ENCODE results near the gene DEDD2. TPM values are rescaled to one million over a fixed set of nuclear protein-coding genes. Genes with fewer than 3 reads are reported as not detected.

The DEDD2 gene
- total RNA-seq, 4 donors from 2014 or later = 33.9 to 56.2 (median 40.3) TPM

DNA sequence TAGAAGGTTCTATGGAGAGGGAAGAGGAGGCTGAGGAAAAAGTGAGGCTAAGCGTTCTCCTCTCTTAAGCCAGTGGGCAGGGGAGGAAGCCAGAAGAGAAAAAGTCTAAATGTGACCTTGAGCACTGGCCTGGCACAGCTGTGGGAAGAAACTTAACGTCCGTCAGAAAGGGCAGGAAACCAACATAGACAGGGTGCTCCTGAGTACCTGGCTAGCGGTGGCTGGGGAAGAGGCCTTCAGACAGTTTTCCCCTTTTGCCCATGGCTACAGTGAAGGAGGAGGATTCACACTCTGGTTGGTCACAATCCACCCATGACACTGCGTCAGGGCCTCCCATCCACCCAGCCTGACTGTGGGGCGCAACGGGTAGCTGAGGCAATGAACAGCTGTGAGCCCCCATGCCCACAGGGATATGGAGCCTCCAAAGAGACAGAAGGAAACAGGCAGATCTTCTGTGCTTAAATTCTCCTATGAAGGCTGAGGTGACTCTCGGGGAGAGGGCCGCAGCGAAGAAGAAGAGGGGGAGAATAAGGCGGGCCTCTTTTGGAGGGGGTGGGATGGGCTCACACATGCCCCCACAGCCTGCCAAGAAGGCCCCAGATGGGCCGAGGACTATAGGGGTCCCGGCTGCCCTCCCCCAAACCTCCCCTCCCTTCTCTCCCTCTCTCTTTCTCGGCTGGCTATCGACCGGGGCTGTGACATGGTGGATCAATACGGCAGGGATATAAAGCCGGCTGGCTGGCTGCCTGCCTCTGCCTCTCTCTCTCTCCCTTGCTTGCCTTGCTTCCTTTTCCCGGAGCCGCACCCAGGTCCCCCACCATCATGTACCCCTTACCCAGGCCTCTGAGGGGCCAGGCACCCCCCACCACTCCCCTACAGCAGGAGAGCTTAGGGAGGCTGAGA is 65.4 kb downstream of the DEDD2 start:
- H3K27ac ChIP-seq = no peak overlapping the region
- TF ChIP-seq, protein P1, sequence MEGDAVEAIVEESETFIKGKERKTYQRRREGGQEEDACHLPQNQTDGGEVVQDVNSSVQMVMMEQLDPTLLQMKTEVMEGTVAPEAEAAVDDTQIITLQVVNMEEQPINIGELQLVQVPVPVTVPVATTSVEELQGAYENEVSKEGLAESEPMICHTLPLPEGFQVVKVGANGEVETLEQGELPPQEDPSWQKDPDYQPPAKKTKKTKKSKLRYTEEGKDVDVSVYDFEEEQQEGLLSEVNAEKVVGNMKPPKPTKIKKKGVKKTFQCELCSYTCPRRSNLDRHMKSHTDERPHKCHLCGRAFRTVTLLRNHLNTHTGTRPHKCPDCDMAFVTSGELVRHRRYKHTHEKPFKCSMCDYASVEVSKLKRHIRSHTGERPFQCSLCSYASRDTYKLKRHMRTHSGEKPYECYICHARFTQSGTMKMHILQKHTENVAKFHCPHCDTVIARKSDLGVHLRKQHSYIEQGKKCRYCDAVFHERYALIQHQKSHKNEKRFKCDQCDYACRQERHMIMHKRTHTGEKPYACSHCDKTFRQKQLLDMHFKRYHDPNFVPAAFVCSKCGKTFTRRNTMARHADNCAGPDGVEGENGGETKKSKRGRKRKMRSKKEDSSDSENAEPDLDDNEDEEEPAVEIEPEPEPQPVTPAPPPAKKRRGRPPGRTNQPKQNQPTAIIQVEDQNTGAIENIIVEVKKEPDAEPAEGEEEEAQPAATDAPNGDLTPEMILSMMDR (IDR thresholded peaks at IDR 0.05) = no peak
- TF ChIP-seq EP300 (IDR thresholded peaks at IDR 0.05) = no peak
- TF ChIP-seq POLR2A (IDR thresholded peaks at IDR 0.05) = no peak
- 53 to 55% methylated on average over 20 of the region's 20 CpGs for WGBS, 2 donors
- no peaks in the 10 kb centered on the region for H3K9me3 ChIP-seq
- no peak overlapping the region for H3K4me3 ChIP-seq
- H3K4me1 ChIP-seq = no peaks in the 10 kb centered on the region
- no peak for DNase-seq (ENCODE audit: low spot score in 2 of 2)
- H3K36me3 ChIP-seq = no peaks in the 10 kb centered on the region
- peaks cover 0 to 93% of the 10 kb centered on the region in 2 donors for H3K27me3 ChIP-seq

DNA sequence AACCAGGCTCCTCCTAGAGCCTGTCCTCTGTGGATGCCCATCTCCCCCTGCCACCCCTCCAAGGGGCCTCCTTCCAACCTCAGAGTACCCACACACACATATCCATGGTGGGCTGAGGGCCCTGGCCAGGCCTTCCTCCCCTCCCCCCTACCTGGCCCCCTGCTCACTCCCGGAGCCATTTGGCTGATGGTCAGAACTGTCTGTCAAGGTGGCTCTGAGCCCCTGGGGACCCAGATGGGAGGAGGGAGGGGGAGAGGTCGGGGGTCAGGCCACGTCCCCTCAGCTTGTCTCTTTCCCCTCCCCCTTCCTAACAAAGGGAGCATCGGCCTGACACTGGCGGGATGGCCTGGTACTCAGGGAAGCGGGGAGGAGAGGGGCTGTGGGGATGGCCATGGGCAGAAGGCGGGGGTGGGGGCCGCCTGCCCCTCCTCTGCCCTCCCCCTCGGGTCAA is 66.5 kb downstream of the DEDD2 start:
- Histone ChIP-seq H3K4me1 (no peaks in the 10 kb centered on the region), H3K4me3 (no peak overlapping the region), H3K27me3 (peaks cover 0 to 88% of the 10 kb centered on the region in 2 donors), H3K27ac (no peak overlapping the region), H3K9me3 (no peaks in the 10 kb centered on the region), H3K36me3 (no peaks in the 10 kb centered on the region)
- no peak for DNase-seq (ENCODE audit: low spot score in 2 of 2)
- TF ChIP-seq POLR2A (IDR thresholded peaks at IDR 0.05) = no peak
- 16 to 31% methylated on average over 9 of the region's 9 CpGs for WGBS, 2 donors

DNA sequence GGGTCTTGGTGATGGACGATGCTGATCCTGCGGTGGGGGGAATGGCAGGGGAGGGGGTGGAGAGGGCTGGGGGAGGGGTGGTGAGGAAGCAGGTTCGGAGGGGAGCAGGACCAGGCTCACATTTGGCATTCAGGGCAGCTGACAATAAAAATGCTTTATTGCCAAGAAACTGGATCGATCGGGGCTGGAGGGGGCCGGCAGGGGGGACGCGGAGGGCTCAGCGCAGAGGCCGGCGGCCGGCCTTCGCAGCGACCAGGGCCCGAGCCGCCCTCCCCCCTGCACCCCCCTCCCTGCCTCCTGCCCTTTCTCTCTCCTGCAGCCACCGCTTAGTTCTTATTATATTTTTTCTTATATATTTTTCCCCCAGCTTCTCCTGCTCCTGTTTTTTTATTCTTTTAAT is 67.1 kb downstream of the DEDD2 start:
- Histone ChIP-seq H3K36me3 (no peaks in the 10 kb centered on the region), H3K9me3 (no peaks in the 10 kb centered on the region), H3K4me3 (no peak overlapping the region), H3K4me1 (no peaks in the 10 kb centered on the region), H3K27me3 (peaks cover 0 to 82% of the 10 kb centered on the region in 2 donors), H3K27ac (no peak overlapping the region)
- DNase-seq (ENCODE audit: low spot score in 2 of 2) = no peak
- no peak for TF ChIP-seq POLR2A (IDR thresholded peaks at IDR 0.05)
- no peak for TF ChIP-seq EP300 (IDR thresholded peaks at IDR 0.05)
- TF ChIP-seq, protein P1 (IDR thresholded peaks at IDR 0.05) = no peak
- WGBS, 2 donors = 11 to 19% methylated on average over 17 of the region's 17 CpGs

DNA sequence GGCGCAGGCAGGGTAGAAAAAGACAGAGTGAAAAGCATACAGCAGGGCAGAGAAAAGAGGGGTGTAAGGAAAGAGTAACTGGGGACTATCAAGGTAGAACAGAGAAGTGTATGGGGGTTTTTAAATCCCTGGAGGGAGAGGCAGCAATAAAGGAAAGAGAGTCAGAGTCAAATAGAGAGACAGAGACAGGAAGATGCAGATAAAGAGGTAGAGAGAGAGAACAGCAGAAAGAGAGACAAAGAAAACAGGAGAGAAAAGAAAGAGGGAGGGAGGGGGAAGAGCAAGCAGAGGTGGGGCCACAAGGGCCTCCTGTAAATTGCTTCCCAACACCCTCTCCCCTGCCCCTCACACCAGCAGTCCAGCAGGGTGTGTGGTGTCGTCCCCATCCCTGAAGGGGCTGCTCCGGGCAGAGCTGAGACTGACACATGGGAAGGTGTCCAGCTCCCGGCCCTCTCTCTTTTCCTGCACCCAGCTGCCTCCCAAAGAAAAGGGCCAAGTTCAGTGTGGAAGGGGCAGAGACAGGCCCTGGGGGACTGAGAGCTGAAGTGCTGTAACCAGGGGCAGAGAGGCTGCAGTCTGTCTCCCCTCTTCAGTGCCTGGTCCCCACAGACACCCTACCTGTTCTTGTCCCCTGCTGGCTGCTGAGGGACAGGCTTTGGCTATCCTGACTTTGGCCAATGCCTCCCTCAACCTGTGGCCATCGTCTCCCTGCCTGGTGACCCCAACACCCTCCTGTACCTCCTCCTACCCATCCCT is 67.9 kb downstream of the DEDD2 start:
- no peaks in the 10 kb centered on the region for H3K9me3 ChIP-seq
- TF ChIP-seq EP300 (IDR thresholded peaks at IDR 0.05) (no peak), POLR2A (IDR thresholded peaks at IDR 0.05) (no peak)
- TF ChIP-seq, protein P1 (IDR thresholded peaks at IDR 0.05) = no peak
- no peak for DNase-seq (ENCODE audit: low spot score in 2 of 2)
- no peak overlapping the region for H3K27ac ChIP-seq
- no peaks in the 10 kb centered on the region for H3K4me1 ChIP-seq
- peaks cover 0 to 80% of the 10 kb centered on the region in 2 donors for H3K27me3 ChIP-seq
- H3K4me3 ChIP-seq = no peak overlapping the region
- no peaks in the 10 kb centered on the region for H3K36me3 ChIP-seq
- WGBS, 2 donors = 36 to 39% methylated on average over 5 of the region's 5 CpGs

Other genes with a start within 250 kb of the DEDD2 start
- gene ATP1A3, start 223.4 kb downstream of the DEDD2 start, total RNA-seq = not detected
- 10 to 100 TPM in 1 of 4 donors, 1 to 10 TPM in 3; 2.4 to 12.0 (median 3.2) TPM for gene GRIK5, start 147.5 kb downstream of the DEDD2 start, total RNA-seq
- gene ZNF574, start 141.5 kb downstream of the DEDD2 start, total RNA-seq = 10 to 100 TPM; 14.3 to 22.2 (median 17.5) TPM
- gene POU2F2, start 85.2 kb downstream of the DEDD2 start, total RNA-seq = 1 to 10 TPM in 1 of 4 donors, under 1 TPM in 3; 0.21 to 6.0 (median 0.51) TPM
- gene ZNF526, start 2.6 kb upstream of the DEDD2 start, total RNA-seq = 1 to 10 TPM; 4.3 to 6.3 (median 6.3) TPM
- 10 to 100 TPM; 24.7 to 34.5 (median 28.3) TPM for gene GSK3A, start 24.9 kb upstream of the DEDD2 start, total RNA-seq
- gene ERF, start 37.5 kb upstream of the DEDD2 start, total RNA-seq = 10 to 100 TPM; 30.4 to 42.6 (median 35.1) TPM
- gene CIC, start 51.6 kb upstream of the DEDD2 start, total RNA-seq = 10 to 100 TPM; 27.0 to 74.1 (median 41.3) TPM
- gene PRR19, start 84.5 kb upstream of the DEDD2 start, total RNA-seq = under 1 TPM in 2 of 4 donors, not detected in 2; 0.30 to 0.44 TPM
- 1 to 10 TPM; 3.8 to 9.0 (median 8.1) TPM for gene PAFAH1B3, start 84.9 kb upstream of the DEDD2 start, total RNA-seq
- under 1 TPM in 1 of 4 donors, not detected in 3; 0.20 TPM for gene TMEM145, start 95.6 kb upstream of the DEDD2 start, total RNA-seq
- 10 to 100 TPM; 17.9 to 33.3 (median 22.4) TPM for gene MEGF8, start 108.0 kb upstream of the DEDD2 start, total RNA-seq
- 1 to 10 TPM in 1 of 4 donors, not detected in 3; 5.0 TPM for gene CNFN, start 172.6 kb upstream of the DEDD2 start, total RNA-seq
- gene LIPE, start 209.7 kb upstream of the DEDD2 start, total RNA-seq = 100 to 1,000 TPM in 3 of 4 donors, 10 to 100 TPM in 1; 77.1 to 717 (median 234) TPM
- gene CXCL17, start 225.3 kb upstream of the DEDD2 start, total RNA-seq = not detected